GM18907 (cell line): ENCODE measurements around the gene CDCA7L.

Experiments
- ATAC-seq: cut with Tn5 transposase; IDR thresholded peaks from one replicate; pipeline ENCODE4 v1.9.1; 2021; ENCODE audit warnings: mild to moderate bottlenecking, moderate library complexity; ENCODE audit not compliant: unreplicated experiment

CDCA7L gene, protein sequence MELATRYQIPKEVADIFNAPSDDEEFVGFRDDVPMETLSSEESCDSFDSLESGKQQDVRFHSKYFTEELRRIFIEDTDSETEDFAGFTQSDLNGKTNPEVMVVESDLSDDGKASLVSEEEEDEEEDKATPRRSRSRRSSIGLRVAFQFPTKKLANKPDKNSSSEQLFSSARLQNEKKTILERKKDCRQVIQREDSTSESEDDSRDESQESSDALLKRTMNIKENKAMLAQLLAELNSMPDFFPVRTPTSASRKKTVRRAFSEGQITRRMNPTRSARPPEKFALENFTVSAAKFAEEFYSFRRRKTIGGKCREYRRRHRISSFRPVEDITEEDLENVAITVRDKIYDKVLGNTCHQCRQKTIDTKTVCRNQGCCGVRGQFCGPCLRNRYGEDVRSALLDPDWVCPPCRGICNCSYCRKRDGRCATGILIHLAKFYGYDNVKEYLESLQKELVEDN

DNA sequence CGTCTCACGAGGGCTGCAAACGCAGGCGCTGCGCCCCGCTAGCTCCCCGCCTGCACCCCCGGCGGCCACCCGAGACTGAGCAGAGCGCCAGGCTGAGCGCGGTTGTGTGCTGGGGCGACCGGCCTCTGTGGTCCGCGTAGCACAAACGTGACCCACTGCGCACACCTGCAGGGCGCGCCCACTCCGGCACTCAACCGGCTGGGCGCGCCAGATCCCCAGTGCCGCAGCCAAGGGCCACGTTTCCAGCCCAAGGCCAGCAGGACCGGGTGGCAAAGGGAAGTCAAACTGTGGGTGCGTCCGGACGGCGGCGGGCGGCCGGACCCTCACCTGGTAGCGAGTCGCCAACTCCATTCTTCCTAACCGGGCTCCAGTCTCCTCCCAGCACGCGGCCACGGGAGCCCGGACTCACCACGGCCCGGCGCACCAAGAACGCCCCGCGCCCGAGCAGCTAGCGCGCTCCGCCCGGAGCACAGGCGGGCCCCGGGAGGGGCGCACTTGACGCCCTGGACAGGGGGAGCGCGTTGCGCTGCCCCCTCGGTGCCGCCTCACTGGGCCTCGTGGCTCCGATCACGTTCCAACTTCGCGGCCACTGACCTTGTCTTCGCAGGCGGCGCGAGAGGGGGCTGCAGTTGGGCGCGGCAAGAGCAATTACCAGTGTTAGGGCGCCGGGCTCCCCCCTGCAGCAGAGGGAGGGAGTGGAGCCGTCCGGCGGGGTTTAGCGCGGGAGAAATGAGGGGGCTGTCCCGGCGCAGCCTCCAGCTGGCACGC, at the start of gene CDCA7L:
TSS of gene CDCA7L (minus strand) at position 446 of the 768 bp plus-strand sequence. CDS start at position 351, 95 bp downstream.
- ATAC-seq: peak; percentile 92

DNA sequence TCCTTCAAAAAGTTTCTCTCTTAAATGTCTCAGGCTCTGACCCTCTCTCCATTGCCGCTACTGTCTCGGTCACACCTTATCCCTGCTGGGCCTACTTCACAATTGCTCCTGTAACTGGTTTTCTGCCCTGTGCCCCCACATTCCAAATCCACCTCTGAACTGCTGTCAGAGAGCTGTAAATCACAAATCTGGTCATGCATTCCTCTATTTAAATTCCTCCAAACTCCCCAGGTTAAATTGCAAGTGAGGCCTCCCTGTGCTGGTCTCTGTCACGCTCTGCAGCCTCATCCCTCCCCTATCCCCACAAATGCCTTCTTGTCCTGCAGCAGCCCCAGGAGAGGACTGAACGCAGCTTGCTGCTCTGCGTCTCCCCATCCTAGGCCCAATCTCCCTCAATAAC, 40.4 kb upstream of the CDCA7L start:
- ATAC-seq: no peak

DNA sequence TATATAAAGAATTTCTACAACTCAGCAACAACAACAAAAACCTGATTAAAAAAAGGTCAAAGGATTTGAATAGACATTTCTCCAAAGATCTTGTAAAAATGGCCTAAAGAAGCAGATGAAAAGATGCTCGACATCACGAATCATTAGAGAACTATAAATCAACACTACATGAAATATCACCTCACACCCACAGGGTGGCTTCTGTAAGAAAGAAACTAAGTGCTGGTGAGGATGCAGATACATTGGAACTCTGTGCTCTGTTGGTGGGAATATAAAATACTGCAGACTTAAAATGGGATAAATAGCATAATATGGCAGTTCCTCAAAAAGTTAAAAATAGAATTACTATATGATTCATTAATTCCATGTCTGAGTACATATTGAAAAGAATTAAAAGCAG, 38.3 kb upstream of the CDCA7L start:
- no peak for ATAC-seq

DNA sequence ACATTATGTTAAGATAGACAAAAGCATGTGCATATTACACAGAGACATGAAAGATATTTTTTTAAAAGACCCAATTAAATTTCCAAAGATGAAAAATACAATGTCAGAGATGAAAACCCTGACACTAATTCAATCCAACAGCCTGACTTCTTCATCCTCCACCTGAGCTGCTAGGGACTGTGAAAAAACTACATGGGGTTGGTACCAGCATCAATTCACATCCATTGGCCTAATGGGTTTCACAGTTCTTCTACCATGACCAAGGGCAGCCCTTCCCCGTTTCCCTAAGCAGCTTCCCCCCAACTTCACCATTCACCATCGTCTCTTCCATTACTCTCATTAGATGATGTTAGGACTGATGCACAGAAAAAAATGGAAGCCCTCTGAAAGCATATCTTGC, 37.4 kb upstream of the CDCA7L start:
- no peak for ATAC-seq

DNA sequence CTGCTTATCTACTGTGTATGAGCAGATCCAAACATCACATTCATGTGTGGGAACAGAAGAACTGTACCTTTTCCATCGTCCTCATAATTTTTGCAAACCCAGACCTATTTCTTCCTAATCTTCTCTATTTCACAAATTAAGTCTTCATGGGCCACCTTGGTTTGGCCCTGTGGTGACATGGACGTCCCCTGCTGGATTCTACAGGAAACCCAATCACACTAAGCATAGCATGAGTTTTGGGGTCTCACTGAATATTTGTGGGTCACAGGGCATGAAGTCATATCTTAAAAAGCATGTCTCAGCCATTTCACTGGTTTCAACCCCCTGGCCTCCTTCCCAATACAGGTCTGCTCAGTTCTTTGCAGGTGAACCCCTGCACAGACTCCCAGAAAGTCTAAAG, 35.8 kb upstream of the CDCA7L start:
- ATAC-seq: no peak

DNA sequence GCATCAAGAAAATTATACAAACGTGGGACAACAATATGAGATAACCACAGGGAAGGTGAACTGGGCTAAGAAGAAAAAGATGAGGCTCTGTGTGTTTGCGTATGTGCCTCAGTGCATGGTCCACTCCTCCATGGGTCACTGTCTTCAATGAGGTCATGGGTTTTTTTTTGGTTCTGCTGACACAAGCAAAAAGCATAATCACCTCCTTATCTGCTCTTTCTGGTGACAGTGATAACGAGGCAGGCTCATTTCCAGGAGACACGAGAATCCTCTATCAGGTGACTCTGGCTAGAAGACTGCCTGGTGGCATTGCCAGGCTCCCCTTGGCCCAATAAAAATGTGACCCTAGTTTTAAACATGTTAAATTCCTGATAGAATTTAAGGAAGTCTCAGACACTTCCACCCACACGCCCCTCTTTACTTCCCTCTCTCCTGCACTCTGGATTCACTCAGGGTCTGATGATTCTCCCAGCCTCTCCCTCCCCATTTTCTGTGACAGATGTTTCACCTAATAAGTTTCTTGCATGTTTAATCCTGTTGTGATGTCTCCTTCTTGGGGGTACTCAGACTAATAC, 35.3 kb upstream of the CDCA7L start:
- no peak for ATAC-seq

DNA sequence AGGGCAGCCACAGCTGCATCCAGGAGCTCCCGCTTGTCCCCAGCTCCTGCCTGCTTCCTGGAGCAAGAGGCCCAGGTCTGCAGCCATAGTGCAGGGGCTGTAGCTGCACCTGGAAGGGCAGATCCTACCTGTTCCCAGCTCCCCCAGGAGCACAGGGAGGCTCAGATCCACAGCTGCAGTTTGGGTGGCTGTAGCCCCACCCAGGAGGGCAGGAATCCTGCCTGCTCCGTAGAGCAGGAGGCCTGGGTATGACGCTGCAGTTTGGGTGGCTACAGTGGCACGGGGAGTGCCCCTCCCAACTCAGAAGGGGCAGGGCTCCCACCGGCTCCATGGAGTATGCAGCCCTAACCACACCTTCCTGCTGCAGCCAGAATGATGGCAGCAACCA, 26.7 kb upstream of the CDCA7L start:
- ATAC-seq: no peak

DNA sequence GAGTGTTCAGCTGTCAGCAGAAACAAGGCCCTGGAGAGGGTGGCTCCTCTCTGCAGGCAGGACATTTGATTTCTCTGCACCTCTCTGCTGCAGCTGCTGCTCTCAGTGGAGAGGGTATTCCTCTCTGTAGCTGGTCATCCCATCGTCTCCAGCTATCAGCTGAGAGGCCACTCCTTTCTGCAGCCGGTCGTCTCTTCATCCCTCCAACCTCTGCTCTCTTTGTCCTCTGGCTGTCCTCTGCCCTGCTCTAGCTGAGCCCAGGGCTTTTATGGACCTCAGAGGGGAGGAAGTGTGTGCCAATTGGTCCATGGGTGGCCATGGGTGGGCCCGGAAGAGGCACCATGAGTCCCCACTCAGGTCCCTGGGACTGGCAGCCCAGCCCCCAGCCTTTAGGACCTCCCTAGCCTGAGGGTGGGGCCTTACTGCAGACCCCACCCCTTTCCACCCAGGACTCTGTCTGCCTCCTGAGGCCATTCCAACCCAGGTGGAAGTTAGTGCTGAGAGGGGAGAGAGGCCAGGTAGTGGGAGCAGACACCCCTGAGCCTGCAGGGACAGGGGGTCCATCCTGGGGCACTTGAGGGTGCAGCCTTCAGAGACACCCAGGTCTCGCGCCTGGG, 26.2 kb upstream of the CDCA7L start:
- ATAC-seq: no peak

DNA sequence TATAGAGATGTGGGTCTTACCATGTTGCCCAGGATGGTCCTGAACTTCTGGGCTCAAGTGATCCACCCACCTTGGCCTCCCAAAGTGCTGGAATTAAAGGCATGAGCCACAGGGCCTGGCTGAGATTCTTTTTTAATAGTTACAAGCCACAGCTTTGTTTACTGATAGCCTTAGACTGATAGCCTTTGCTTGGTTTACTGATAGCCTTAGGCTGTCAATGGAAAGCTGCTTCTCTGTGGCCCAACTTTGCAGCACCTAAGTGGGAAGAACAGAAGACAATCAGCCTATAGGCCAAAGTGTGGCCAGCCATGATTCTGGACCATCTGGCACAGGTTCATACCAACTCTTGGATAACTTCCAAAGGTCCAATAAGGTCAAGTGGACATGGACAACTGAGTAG, 24.1 kb upstream of the CDCA7L start:
- no peak for ATAC-seq

DNA sequence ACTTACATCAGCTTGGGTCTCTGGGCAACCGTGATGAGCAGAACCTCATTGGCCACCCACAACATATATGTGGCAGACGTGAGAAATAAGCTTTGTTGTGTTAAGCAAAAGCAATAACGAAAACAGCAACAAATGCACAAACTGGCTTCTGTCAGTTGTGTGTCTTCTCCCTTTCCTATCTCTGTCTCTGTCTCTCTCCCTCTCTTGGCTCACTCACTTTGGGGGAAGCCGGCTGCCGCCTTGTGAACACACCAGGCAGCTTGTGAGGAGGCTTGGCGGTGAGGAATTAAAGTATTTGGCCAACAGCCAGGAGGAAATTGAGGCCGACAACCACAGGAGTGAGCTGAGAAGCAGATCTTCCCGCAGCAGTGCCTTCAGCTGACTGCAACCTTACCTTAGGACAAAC, 21.9 kb upstream of the CDCA7L start:
- ATAC-seq: no peak

DNA sequence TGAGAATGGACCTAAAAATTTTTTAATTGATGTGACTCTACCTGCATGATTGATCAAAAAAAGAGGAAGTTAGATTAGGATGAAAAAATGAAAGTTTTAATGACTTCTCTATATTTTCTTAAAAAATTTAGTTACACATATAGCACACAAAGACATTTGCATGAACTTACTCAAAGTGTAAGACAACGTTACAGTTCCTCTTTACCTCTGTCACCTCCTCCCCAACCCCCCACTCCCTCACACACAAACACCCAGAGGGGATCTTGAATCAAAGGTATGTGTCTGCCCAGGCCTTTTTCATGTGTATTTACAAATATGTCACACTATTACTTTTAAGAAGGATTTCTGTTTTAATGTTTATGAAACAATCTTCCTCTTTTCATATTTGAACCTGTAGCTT, 20.6 kb upstream of the CDCA7L start:
- ATAC-seq: peak; percentile 83

DNA sequence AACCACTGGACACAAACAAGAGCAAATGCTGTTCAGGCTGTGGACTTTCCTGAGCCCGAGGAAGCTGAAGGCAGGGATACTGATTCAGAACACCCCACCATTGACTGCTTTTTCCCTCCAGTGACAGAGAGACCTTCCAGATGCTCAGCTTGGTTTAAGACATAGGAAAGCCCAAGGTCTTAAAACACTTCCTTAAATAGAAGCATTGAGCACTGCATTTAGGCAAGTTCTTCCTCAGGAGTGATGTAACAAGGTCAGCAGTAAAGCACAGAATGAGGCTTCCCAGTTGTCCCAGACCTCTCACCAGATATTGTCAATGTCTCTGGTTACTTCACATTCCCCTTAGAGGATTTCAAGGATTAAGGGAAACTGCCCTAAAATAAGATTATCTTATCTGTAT, 19.6 kb upstream of the CDCA7L start:
- no peak for ATAC-seq

DNA sequence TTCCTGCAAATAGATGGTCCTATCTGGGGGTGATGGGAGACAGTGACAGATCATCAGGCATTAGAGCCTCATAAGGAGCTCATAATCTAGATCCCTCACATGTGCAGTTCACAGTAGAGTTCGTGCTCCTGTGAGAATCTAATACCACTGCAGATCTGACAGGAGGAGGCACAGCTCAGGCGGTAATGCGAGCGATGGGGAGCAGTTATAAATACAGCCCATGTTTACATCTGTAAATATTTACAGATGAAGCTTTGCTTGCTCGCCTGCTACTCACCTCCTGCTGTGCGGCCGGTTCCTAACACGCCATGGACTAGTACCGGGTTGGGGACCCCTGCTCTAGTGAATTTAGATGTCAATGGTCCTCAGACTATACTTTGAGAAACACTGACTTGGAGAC, 17.0 kb upstream of the CDCA7L start:
- ATAC-seq: no peak

DNA sequence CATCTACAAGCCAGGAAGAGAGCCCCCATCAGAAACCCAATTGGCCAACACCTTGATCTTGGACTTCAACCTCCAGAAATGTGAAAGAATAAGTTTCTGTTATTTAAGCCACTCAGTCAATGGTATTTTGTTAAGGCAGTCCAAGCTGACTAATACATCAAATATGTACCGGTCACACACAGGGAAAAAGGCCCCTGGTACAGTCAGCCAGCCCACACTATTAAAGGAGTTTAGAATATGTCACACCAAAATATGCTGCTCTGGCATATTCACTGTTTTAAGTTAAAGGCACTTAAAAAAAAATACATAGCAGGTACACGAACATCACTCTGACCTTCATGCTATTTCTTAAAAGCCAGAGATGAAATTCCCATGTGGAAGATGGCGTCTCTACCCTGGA, 15.2 kb upstream of the CDCA7L start:
- ATAC-seq: no peak

DNA sequence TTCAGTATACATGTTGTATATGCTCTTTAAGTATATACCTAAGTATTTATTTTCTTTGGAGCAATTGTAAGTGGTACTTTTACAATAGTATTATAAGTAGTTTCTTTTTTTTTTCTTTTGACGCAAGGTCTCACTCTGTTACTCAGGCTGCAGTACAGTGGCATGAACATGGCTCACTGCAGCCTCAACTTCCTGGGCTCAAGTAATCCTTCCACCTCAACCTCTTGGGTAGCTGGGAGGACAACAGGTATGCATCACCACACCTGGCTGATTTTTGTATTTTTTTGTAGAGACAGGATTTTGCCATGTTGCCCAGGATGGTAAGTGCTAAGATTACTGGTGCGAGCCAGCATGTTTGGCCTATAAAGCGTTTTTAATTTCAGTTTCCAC, 13.7 kb upstream of the CDCA7L start:
- no peak for ATAC-seq

DNA sequence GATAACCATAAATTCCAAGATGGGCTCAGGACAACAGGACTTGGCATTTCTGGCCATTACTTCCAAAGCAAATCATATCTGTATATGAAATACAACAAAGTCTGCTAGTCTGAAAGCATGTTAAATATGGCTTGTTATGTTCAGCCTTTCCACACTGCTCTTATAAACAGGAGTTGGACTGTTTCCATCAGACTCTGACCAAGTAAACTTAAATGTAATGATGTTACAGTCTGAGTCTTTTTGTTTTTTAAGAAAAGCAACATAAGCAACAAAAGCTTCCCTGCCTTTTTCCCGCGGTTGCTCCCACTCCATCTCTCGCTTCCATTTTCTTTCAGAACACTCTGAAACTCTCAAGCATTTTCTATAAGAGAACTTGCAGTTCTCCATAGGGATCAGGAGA, 8.1 kb upstream of the CDCA7L start:
- no peak for ATAC-seq

DNA sequence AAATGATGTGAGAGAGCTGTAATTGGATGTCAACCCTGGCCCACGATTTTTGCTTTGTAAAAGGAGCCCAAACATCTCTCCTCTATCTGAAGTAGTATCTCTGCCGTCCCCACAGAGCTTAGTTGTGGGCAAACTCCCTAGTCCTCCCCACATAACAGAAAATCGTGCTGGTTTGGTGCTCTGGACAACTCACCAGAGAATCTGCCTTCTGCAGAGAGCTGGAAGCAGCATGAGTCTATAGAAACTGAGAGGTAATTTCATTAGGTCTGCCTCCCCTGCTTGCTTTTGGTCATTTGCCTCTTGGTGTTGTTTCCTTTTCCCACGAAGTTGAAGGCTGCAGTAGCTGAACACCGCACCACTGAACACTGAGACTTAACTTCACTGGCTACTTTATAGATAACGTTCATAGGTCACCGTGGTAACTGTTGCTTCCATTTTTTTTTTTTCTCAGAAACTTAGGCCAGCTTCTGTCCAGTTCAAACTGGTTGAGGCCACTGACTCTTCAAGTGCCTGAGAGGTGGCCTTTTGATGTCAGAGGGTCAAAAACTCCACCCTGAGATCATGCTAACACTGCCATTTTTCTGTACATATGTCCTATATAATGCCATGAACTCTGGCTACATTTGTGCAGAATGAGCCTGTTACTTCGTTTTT, 3.3 kb upstream of the CDCA7L start:
- no peak for ATAC-seq

DNA sequence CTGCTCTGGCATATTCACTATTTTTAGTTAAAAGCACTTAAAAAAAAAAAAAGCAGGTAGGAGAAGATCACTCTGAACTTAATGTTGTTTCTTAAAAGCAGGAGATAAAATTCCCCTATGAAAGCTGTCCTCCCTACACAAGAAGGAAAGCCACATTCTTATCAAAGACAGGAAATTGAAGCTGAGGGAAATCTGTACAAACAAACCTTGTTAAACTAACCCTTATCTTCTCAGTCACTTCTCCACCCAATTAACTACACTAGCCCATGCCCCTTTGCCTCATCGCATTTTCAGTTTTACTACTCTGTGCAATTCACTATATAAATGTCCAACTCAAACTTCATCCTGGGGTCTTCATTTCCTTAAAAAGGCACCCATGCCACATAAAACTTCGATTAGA, 2.7 kb upstream of the CDCA7L start:
- ATAC-seq: no peak

DNA sequence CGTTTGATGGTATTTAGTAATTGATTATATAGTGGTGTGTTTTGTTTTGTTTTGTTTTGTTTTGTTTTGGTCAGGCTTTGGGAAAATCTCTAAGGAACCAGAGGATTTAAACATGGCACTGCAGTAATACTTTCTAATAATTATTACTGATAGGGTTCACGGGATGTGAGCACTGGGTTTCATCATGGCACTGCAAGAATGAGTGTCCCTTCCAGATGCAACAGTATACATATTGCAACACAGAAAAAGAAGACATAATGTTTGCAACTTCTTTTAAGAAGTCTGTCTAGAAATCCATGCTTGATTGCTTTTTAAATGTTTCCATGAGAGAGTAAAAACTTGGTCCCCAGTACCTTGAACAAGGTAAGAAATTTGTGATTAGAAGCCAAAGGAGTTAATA, 2.2 kb upstream of the CDCA7L start:
- no peak for ATAC-seq

DNA sequence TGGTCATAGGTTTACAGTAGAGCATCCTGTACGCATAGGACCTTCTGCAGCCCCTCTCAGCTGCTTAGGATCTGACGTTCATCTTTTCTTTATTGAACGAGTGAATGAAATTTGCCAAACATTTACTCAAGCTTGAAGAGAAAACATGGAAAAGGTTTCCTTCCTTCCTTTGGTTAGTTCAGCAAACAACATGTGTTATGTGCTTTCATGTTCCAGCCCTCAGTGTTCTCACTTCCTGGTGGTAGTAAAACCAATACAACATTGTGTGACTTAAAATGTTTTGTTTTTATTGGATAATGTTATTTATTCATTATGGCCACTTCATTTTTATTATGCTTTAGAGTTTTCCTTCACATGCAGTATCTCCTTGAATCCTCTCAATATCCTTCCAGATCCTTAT, 1.4 kb upstream of the CDCA7L start:
- no peak for ATAC-seq

DNA sequence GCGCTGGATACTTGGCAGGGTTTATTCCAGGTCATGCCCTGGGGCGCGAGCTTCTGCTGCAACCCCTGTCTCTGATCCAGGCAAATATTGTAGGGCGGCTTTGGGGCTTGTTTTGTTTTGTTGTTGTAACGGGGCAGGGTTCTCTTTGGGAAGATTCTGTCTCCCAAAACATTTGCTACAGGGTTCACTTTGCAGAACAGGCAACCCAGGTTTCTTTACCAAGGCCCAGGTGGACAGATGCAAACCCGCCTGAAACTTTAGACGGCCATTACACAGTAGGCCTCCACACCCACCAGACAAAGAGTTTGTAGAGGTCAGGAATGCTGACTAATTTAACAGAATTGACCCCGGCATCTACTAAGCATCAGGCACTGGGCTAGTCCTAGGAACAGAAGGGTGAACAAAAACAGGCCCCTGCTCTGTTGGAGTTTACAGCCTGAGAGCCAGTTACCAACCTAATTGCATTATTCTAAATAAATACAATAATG, 567 bp upstream of the CDCA7L start:
- no peak for ATAC-seq
